PC-3 (cell line): ENCODE data around the gene TMEM41A. TPM values are rescaled to one million over a fixed set of nuclear protein-coding genes. Genes with fewer than 3 reads are reported as not detected.
A peak's percentile ranks its signal among the peaks of the same experiment; 100 is the strongest.

ENCODE experiments used
- ATAC-seq: fragments of 200-7000 bp; cut with Tn5 transposase; 2 replicates; pipeline ENCODE4 v1.9.1; 2020; ENCODE audit warnings: mild to moderate bottlenecking, moderate library complexity
- BruUV-seq: library from RNA; stranded (reverse); fragments of 400-500 nt; replicated peaks from 2 replicates; lab custom pipeline; 2021; lab: Mats Ljungman, UMichigan
- CTCF ChIA-PET: fragments of 300-600 bp; sonication (Branson Sonifier 250); formaldehyde crosslinking; loops from one replicate; lab custom pipeline; 2022; ENCODE audit warnings: antibody characterized with exemption; lab: Charles Lee
- POLR2A ChIA-PET: fragments of 300-600 bp; sonication (Branson Sonifier 250); formaldehyde crosslinking; loops from one replicate; lab custom pipeline; 2022; ENCODE audit warnings: antibody characterized with exemption; ENCODE audit not compliant: unreplicated experiment; lab: Charles Lee
- DNase-seq: peaks from one replicate; pipeline ENCODE4 v3.0.0-alpha.2; 2015
- H2AFZ ChIP-seq: fragments of 300-600 bp; sonication (generic); 2 replicates; pipeline ENCODE4 v1.6.0; 2016; ENCODE audit warnings: antibody characterized with exemption, low read length
- H3F3A ChIP-seq: fragments of 300-600 bp; sonication (generic); one replicate; pipeline ENCODE4 v1.6.0; 2017; ENCODE audit warnings: antibody characterized with exemption, low read length, control low read depth, mild to moderate bottlenecking; ENCODE audit not compliant: unreplicated experiment
- H3K27ac ChIP-seq: fragments of 300-600 bp; sonication (generic); 2 replicates; pipeline ENCODE4 v1.5.1; 2016; ENCODE audit warnings: mild to moderate bottlenecking, low read length
- H3K27me3 ChIP-seq: fragments of 300-600 bp; sonication (generic); 2 replicates; pipeline ENCODE4 v1.6.1; 2016; ENCODE audit warnings: low read length, mixed read lengths
- H3K36me3 ChIP-seq: fragments of 300-600 bp; sonication (generic); 2 replicates; pipeline ENCODE4 v1.6.1; 2016; ENCODE audit warnings: low read depth, mixed run types, low read length, mixed read lengths
- H3K4me1 ChIP-seq: fragments of 300-600 bp; sonication (generic); 2 replicates; pipeline ENCODE4 v1.5.1; 2016; ENCODE audit warnings: low read length; ENCODE audit not compliant: insufficient read depth
- H3K4me2 ChIP-seq: fragments of 300-600 bp; sonication (generic); 2 replicates; pipeline ENCODE4 v1.6.0; 2016; ENCODE audit warnings: low read length
- H3K4me3 ChIP-seq: fragments of 300-600 bp; sonication (generic); 2 replicates; pipeline ENCODE4 v1.5.1; 2016; ENCODE audit warnings: mild to moderate bottlenecking, low read length, mixed read lengths
- H3K79me2 ChIP-seq: fragments of 300-600 bp; sonication (generic); 2 replicates; pipeline ENCODE4 v1.6.1; 2017; ENCODE audit warnings: low read length, mixed read lengths
- H3K9ac ChIP-seq: fragments of 300-600 bp; sonication (generic); 2 replicates; pipeline ENCODE4 v1.6.0; 2016; ENCODE audit warnings: mild to moderate bottlenecking, low read length
- H3K9me2 ChIP-seq: fragments of 300-600 bp; sonication (generic); replicated peaks from 2 replicates; pipeline ENCODE4 v1.6.1; 2016; ENCODE audit warnings: mixed run types, low read length, mixed read lengths
- H3K9me3 ChIP-seq: fragments of 300-600 bp; sonication (generic); 2 replicates; pipeline ENCODE4 v1.6.1; 2016; ENCODE audit warnings: low read length, mixed read lengths
- H4K20me1 ChIP-seq: fragments of 300-600 bp; sonication (generic); 2 replicates; pipeline ENCODE4 v1.6.1; 2016; ENCODE audit warnings: low read length, mixed read lengths
- EZH2 ChIP-seq: fragments of 300-600 bp; sonication (generic); IDR thresholded peaks from one replicate; pipeline ENCODE4 v1.6.1; 2017; ENCODE audit warnings: antibody characterized with exemption, mild to moderate bottlenecking, low read length; ENCODE audit not compliant: unreplicated experiment
- EZH2phosphoT487 ChIP-seq: fragments of 300-600 bp; sonication (generic); IDR thresholded peaks from 2 replicates; pipeline ENCODE4 v1.6.1; 2018; ENCODE audit warnings: mild to moderate bottlenecking, antibody characterized with exemption, low read length, borderline replicate concordance
- intact Hi-C: fragments of 100-400 bp; cut with micrococcal nuclease; formaldehyde crosslinking; loops from 2 replicates; pipeline ENCODE4 v1.9.0; 2023
- total RNA-seq: library from RNA; depleted of rRNA; stranded (reverse); fragments of >200 nt; gene quantifications from 2 replicates; pipeline ENCODE4 v1.2.3, GENCODE V29; 2014
- TF ChIP-seq, protein P1 (sequence below): fragments of 300-600 bp; sonication (generic); conservative IDR thresholded peaks from 2 replicates; pipeline ENCODE4 v1.5.1; 2017; ENCODE audit warnings: antibody characterized with exemption, low read depth, mild to moderate bottlenecking, low read length

Gene TMEM41A
- total RNA-seq, 1 experiment from 2014 or later = 25.3 TPM

- intact Hi-C loops = no loop called here
- Histone ChIP-seq H3K27me3 (no peaks in the 10 kb centered on the region), H2AFZ (no peak overlapping the region), H3K4me1 (peaks cover 25% of the 10 kb centered on the region), H3K4me3 (no peak overlapping the region), H3K27ac (no peak overlapping the region), H3K4me2 (no peak overlapping the region), H3K9me3 (no peaks in the 10 kb centered on the region), H3K9me2 (no peaks in the 10 kb centered on the region), H3K9ac (no peak overlapping the region), H3K79me2 (no peaks in the 10 kb centered on the region), H3K36me3 (no peaks in the 10 kb centered on the region), H3F3A (peaks cover 5% of the 10 kb centered on the region), H4K20me1 (no peaks in the 10 kb centered on the region)
- no peak for DNase-seq
- ATAC-seq = no peak
- POLR2A ChIA-PET = no interaction called here
- CTCF ChIA-PET = no interaction called here
- TF ChIP-seq, protein P1, sequence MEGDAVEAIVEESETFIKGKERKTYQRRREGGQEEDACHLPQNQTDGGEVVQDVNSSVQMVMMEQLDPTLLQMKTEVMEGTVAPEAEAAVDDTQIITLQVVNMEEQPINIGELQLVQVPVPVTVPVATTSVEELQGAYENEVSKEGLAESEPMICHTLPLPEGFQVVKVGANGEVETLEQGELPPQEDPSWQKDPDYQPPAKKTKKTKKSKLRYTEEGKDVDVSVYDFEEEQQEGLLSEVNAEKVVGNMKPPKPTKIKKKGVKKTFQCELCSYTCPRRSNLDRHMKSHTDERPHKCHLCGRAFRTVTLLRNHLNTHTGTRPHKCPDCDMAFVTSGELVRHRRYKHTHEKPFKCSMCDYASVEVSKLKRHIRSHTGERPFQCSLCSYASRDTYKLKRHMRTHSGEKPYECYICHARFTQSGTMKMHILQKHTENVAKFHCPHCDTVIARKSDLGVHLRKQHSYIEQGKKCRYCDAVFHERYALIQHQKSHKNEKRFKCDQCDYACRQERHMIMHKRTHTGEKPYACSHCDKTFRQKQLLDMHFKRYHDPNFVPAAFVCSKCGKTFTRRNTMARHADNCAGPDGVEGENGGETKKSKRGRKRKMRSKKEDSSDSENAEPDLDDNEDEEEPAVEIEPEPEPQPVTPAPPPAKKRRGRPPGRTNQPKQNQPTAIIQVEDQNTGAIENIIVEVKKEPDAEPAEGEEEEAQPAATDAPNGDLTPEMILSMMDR = no peak
- no peak for TF ChIP-seq EZH2
- TF ChIP-seq EZH2phosphoT487 = no peak
- no TSS peak for BruUV-seq
Measured at GRCh38 chr3:185539934-185540333, 41.1 kb upstream of the TMEM41A start.

DNA sequence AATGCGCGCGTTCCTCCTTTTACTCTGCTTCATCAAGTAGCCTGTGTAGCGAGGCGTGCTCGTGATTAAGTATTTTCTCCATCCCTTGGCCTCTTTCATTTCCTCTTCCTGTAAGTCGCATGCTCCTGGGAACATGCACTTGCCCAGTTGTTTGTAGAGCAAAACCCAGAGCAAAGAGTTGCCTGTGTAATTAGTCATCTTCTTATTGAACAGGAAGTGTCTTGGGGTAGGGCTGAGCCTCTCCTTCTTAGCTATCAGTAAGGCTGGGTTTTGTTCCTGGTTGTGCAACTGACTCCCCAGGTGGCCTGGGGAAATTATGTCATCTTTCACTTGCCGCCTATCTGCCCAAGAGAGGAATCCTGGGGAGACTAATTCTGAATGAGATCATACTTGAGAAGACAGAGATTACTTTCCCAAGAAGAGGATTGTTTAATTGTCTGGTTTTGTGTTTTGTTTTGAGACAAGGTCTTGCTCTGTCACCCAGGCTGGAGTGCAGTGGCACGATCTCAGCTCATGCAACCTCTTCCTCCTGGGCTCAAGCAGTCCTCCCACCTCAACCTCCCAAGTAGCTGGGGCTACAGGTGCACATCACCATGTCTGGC is 38.6 kb upstream of the TMEM41A start:
- Histone ChIP-seq H3K9ac (peak overlapping the region; percentile 50), H3K79me2 (no peaks in the 10 kb centered on the region), H3K27me3 (no peaks in the 10 kb centered on the region), H3K27ac (peak overlapping the region; percentile 86), H3K9me2 (no peaks in the 10 kb centered on the region), H3K4me2 (peak overlapping the region; percentile 60), H3K4me3 (no peak overlapping the region; the same call in 1 of the 2 replicates), H3K4me1 (peaks cover 15% of the 10 kb centered on the region), H3F3A (no peaks in the 10 kb centered on the region), H4K20me1 (no peaks in the 10 kb centered on the region), H3K9me3 (no peaks in the 10 kb centered on the region), H2AFZ (peak overlapping the region; percentile 73), H3K36me3 (no peaks in the 10 kb centered on the region)
- no peak for TF ChIP-seq EZH2phosphoT487
- TF ChIP-seq, protein P1 = no peak
- TF ChIP-seq EZH2 = no peak
- ChIA-PET POLR2A (no interaction called here), CTCF (no interaction called here)
- peak; percentile 99 for ATAC-seq
- peak; percentile 96 for DNase-seq
- intact Hi-C loops = no loop called here
- BruUV-seq = no TSS peak

GRCh38 chr3:185534511-185534910 is 35.7 kb upstream of the TMEM41A start:
- no peaks in the 10 kb centered on the region for H3K36me3 ChIP-seq
- H3K9me2 ChIP-seq = no peaks in the 10 kb centered on the region
- H3K27ac ChIP-seq = no peak overlapping the region
- intact Hi-C loops = no loop called here
- no peaks in the 10 kb centered on the region for H3F3A ChIP-seq
- TF ChIP-seq EZH2 = no peak
- TF ChIP-seq, protein P1 = no peak
- no peak for TF ChIP-seq EZH2phosphoT487
- no TSS peak for BruUV-seq
- no peaks in the 10 kb centered on the region for H3K79me2 ChIP-seq
- no peaks in the 10 kb centered on the region for H3K27me3 ChIP-seq
- no peak overlapping the region for H3K4me3 ChIP-seq
- H2AFZ ChIP-seq = no peak overlapping the region
- DNase-seq (no peak), ATAC-seq (no peak)
- H3K9me3 ChIP-seq = no peaks in the 10 kb centered on the region
- peaks cover 15% of the 10 kb centered on the region for H3K4me1 ChIP-seq
- ChIA-PET CTCF (no interaction called here), POLR2A (no interaction called here)
- no peak overlapping the region for H3K9ac ChIP-seq
- no peaks in the 10 kb centered on the region for H4K20me1 ChIP-seq
- no peak overlapping the region for H3K4me2 ChIP-seq
